ENCODE data around the gene NSL1. TPM values are rescaled to one million over a fixed set of nuclear protein-coding genes. Genes with fewer than 3 reads are reported as not detected.

Gene NSL1
- total and polyA plus RNA-seq, 9 of the 15 experiments (the other 6 are each of a cell fraction or from before 2014, with no cell fraction given), result 53.5 to 108 (median 59.1) TPM

- Histone ChIP-seq H4K20me1 (replicated peaks; ENCODE audit: control insufficient read depth, insufficient read depth, low read length) (no peaks in the 10 kb centered on the region), H3K27me3 (ENCODE audit: control insufficient read depth in 2 of 2, insufficient read depth in 2 of 2, low read length in 2 of 2) (0 out of 5 replicates have a peak, but pooled peaks cover 0 to 4% of the 10 kb centered on the region in 2 experiments), H3K27ac (ENCODE audit: extremely low read depth, low read depth, low read length) (no peak overlapping the region), H3K4me2 (ENCODE audit: insufficient read depth, low read length) (no peak overlapping the region), H3K9ac (ENCODE audit: insufficient read depth in 1 of 2, low read depth in 2 of 2, low read length in 2 of 2) (no peak overlapping the region), H3K36me3 (ENCODE audit: control insufficient read depth, insufficient read depth, low read length) (no peaks in the 10 kb centered on the region), H3K9me3 (replicated peaks; ENCODE audit: control insufficient read depth, insufficient read depth, low read depth, low read length) (peaks cover 9% of the 10 kb centered on the region), H2AFZ (ENCODE audit: low read depth, low read length) (no peak overlapping the region), H3K4me3 (no peak overlapping the region), H3K9me1 (ENCODE audit: control insufficient read depth, insufficient read depth, low read length) (no peaks in the 10 kb centered on the region), H3K4me1 (replicated peaks in 1 of 2; ENCODE audit: control insufficient read depth in 2 of 2, insufficient read depth in 2 of 2, low read length in 2 of 2) (no peaks in the 10 kb centered on the region; a peak in 1 of 5 replicates), H3K79me2 (ENCODE audit: control insufficient read depth, insufficient read depth, low read length) (no peaks in the 10 kb centered on the region)
- 0% methylated on average over 2 of the region's 2 CpGs for WGBS (ENCODE audit: insufficient coverage, low coverage, missing lambda C conversion rate)
- ChIA-PET CTCF (ENCODE audit: low intra/inter-chr PET ratio) (no interaction called here), POLR2A (interaction anchor here (0.6 kb wide), 1 partner anchor 1047 kb away, joined by 4 read pairs; no protein-coding TSS in a partner anchor)
- intact Hi-C loops (cut with micrococcal nuclease) (loop anchor here (1.0 kb wide), 1 partner anchor 13 kb away; no protein-coding TSS in a partner anchor), in situ Hi-C loops (cut with MboI) (no loop called here)
- ATAC-seq (no peak), DNase-seq (ENCODE audit: extremely low read depth in 1 of 4, low spot score in 3 of 4) (no peak), FAIRE-seq (no peak)
- TF ChIP-seq ILK (tag; IDR thresholded peaks at IDR 0.05; ENCODE audit: borderline replicate concordance, low read depth) (no peak), MAFF (IDR thresholded peaks at IDR 0.05; ENCODE audit: low read length) (no peak), THRA (IDR thresholded peaks at IDR 0.05) (no peak), CBX5 (IDR thresholded peaks at IDR 0.05; ENCODE audit: borderline replicate concordance, low read depth) (no peak), LARP7 (IDR thresholded peaks at IDR 0.05) (no peak), ZBTB26 (CRISPR knock-in tag; IDR thresholded peaks at IDR 0.05) (no peak), PHTF2 (CRISPR knock-in tag; IDR thresholded peaks at IDR 0.05) (no peak), SRF (CRISPR knock-in tag; IDR thresholded peaks at IDR 0.05) (no peak)
- BruUV-seq (replicated peaks), result no TSS peak
Measured at GRCh38 chr1:212828395-212828794, 36.8 kb upstream of the NSL1 start.

Data from K562 (cell line).